ENCODE results near the gene ADAMTS2. TPM values are rescaled to one million over a fixed set of nuclear protein-coding genes. Genes with fewer than 3 reads are reported as not detected.

Gene ADAMTS2
- total and polyA plus RNA-seq, 2 donors from 2014 or later: 2.0 to 13.6 TPM

GRCh38 chr5:179336871-179337795 is 8.1 kb downstream of the ADAMTS2 start:
- Histone ChIP-seq H3K4me1 (ENCODE audit: control insufficient read depth in 2 of 3, insufficient read depth in 2 of 3, low read depth in 1 of 3, low read length in 3 of 3) (no peaks in the 10 kb centered on the region), H3K27ac (ENCODE audit: low read depth in 2 of 2, low read length in 2 of 2) (no peak overlapping the region), H3K9ac (ENCODE audit: low read length in 3 of 3) (no peak overlapping the region), H3K36me3 (ENCODE audit: control insufficient read depth in 2 of 3, insufficient read depth in 3 of 3, low read length in 3 of 3) (no peaks in the 10 kb centered on the region), H3K4me3 (ENCODE audit: low read length in 3 of 3) (no peak overlapping the region), H3K27me3 (ENCODE audit: control insufficient read depth, insufficient read depth, low read length) (no peaks in the 10 kb centered on the region), H3K9me3 (ENCODE audit: control insufficient read depth in 2 of 3, insufficient read depth in 1 of 3, low read length in 3 of 3) (no peaks in the 10 kb centered on the region)
- no peak for TF ChIP-seq CTCF (IDR thresholded peaks at IDR 0.05; ENCODE audit: borderline replicate concordance, extremely low read depth, insufficient read depth)
- DNase-seq (peak in 1 of 5 donors; percentile 37), FAIRE-seq (no peak)
- intact Hi-C loops (cut with DNase I): no loop called here

GRCh38 chr5:179336126-179336870 is 9.0 kb downstream of the ADAMTS2 start:
- no peak overlapping the region for H3K4me3 ChIP-seq (ENCODE audit: low read length in 3 of 3)
- FAIRE-seq (no peak), DNase-seq (peak in 1 of 5 donors; percentile 57)
- H3K27me3 ChIP-seq (ENCODE audit: control insufficient read depth, insufficient read depth, low read length): no peaks in the 10 kb centered on the region
- intact Hi-C loops (cut with DNase I): no loop called here
- TF ChIP-seq CTCF (IDR thresholded peaks at IDR 0.05; ENCODE audit: borderline replicate concordance, extremely low read depth, insufficient read depth): no peak
- H3K9me3 ChIP-seq (ENCODE audit: control insufficient read depth in 2 of 3, insufficient read depth in 1 of 3, low read length in 3 of 3): no peaks in the 10 kb centered on the region
- H3K9ac ChIP-seq (ENCODE audit: low read length in 3 of 3): no peak overlapping the region
- no peaks in the 10 kb centered on the region for H3K4me1 ChIP-seq (ENCODE audit: control insufficient read depth in 2 of 3, insufficient read depth in 2 of 3, low read depth in 1 of 3, low read length in 3 of 3)
- H3K36me3 ChIP-seq (ENCODE audit: control insufficient read depth in 2 of 3, insufficient read depth in 3 of 3, low read length in 3 of 3): no peaks in the 10 kb centered on the region
- no peak overlapping the region for H3K27ac ChIP-seq (ENCODE audit: low read depth in 2 of 2, low read length in 2 of 2)

- Histone ChIP-seq H3K9ac (ENCODE audit: low read length in 3 of 3) (no peak overlapping the region), H3K36me3 (ENCODE audit: control insufficient read depth in 2 of 3, insufficient read depth in 3 of 3, low read length in 3 of 3) (no peaks in the 10 kb centered on the region), H3K27ac (ENCODE audit: low read depth in 2 of 2, low read length in 2 of 2) (no peak overlapping the region), H3K4me3 (ENCODE audit: low read length in 3 of 3) (no peak overlapping the region), H3K4me1 (ENCODE audit: control insufficient read depth in 2 of 3, insufficient read depth in 2 of 3, low read depth in 1 of 3, low read length in 3 of 3) (no peaks in the 10 kb centered on the region), H3K9me3 (ENCODE audit: control insufficient read depth in 2 of 3, insufficient read depth in 1 of 3, low read length in 3 of 3) (no peaks in the 10 kb centered on the region), H3K27me3 (ENCODE audit: control insufficient read depth, insufficient read depth, low read length) (no peaks in the 10 kb centered on the region)
- no peak for TF ChIP-seq CTCF (IDR thresholded peaks at IDR 0.05; ENCODE audit: borderline replicate concordance, extremely low read depth, insufficient read depth)
- peak in 1 of 5 donors; percentile 42 for DNase-seq
- FAIRE-seq: no peak
- intact Hi-C loops (cut with DNase I): no loop called here
Measured at GRCh38 chr5:179333796-179334761, 11.2 kb downstream of the ADAMTS2 start.

Data from kidney (tissue), 14 donors.